ENCODE measurements around the gene PLAC1.

Gene PLAC1

GRCh38 chrX:134694333-134695322 is 36.4 kb upstream of the PLAC1 start:
- H3K9me2 ChIP-seq (ENCODE audit: low read depth, low read length), result no peaks in the 10 kb centered on the region
- no peaks in the 10 kb centered on the region for H3K9me3 ChIP-seq (ENCODE audit: low read length)
- no peak overlapping the region for H3K27ac ChIP-seq (ENCODE audit: low read depth, low read length, poor library complexity, severe bottlenecking)
- H4K20me1 ChIP-seq (ENCODE audit: insufficient read depth, low read length), result no peaks in the 10 kb centered on the region
- H3K36me3 ChIP-seq (ENCODE audit: insufficient read depth, low read length), result no peaks in the 10 kb centered on the region
- no peaks in the 10 kb centered on the region for H3K27me3 ChIP-seq (ENCODE audit: insufficient read depth, low read length)
- H3K4me1 ChIP-seq (ENCODE audit: insufficient read depth, low read length, severe bottlenecking), result no peaks in the 10 kb centered on the region
- no peak overlapping the region for H3K4me2 ChIP-seq (ENCODE audit: low read length)
- no peaks in the 10 kb centered on the region for H3K79me2 ChIP-seq (ENCODE audit: insufficient read depth, low read length)
- no peaks in the 10 kb centered on the region for H3F3A ChIP-seq (ENCODE audit: insufficient read depth, low read length)
- no peak overlapping the region for H3K4me3 ChIP-seq (ENCODE audit: low read depth, low read length, poor library complexity, severe bottlenecking)
- H3K9ac ChIP-seq (ENCODE audit: low read length), result no peak overlapping the region
- H2AFZ ChIP-seq (ENCODE audit: low read length), result no peak overlapping the region
- no peak for TF ChIP-seq CTCF (IDR thresholded peaks at IDR 0.05; ENCODE audit: low read length)
- TF ChIP-seq EZH2 (IDR thresholded peaks at IDR 0.05; ENCODE audit: borderline replicate concordance, low read length), result no peak

- Histone ChIP-seq H3K9me3 (ENCODE audit: low read length) (no peaks in the 10 kb centered on the region), H3K9ac (ENCODE audit: low read length) (no peak overlapping the region), H3F3A (ENCODE audit: insufficient read depth, low read length) (no peaks in the 10 kb centered on the region), H3K4me3 (ENCODE audit: low read depth, low read length, poor library complexity, severe bottlenecking) (no peak overlapping the region), H3K9me2 (ENCODE audit: low read depth, low read length) (no peaks in the 10 kb centered on the region), H3K4me2 (ENCODE audit: low read length) (no peak overlapping the region), H2AFZ (ENCODE audit: low read length) (no peak overlapping the region), H3K27me3 (ENCODE audit: insufficient read depth, low read length) (no peaks in the 10 kb centered on the region), H3K36me3 (ENCODE audit: insufficient read depth, low read length) (no peaks in the 10 kb centered on the region), H3K4me1 (ENCODE audit: insufficient read depth, low read length, severe bottlenecking) (no peaks in the 10 kb centered on the region), H3K27ac (ENCODE audit: low read depth, low read length, poor library complexity, severe bottlenecking) (no peak overlapping the region), H3K79me2 (ENCODE audit: insufficient read depth, low read length) (no peaks in the 10 kb centered on the region), H4K20me1 (ENCODE audit: insufficient read depth, low read length) (no peaks in the 10 kb centered on the region)
- TF ChIP-seq CTCF (IDR thresholded peaks at IDR 0.05; ENCODE audit: low read length) (no peak), EZH2 (IDR thresholded peaks at IDR 0.05; ENCODE audit: borderline replicate concordance, low read length) (no peak)
Measured at GRCh38 chrX:134693644-134694043, 35.4 kb upstream of the PLAC1 start.

- H3K27ac ChIP-seq (ENCODE audit: low read depth, low read length, poor library complexity, severe bottlenecking), result no peak overlapping the region
- no peaks in the 10 kb centered on the region for H3F3A ChIP-seq (ENCODE audit: insufficient read depth, low read length)
- no peaks in the 10 kb centered on the region for H4K20me1 ChIP-seq (ENCODE audit: insufficient read depth, low read length)
- H3K36me3 ChIP-seq (ENCODE audit: insufficient read depth, low read length), result no peaks in the 10 kb centered on the region
- no peak overlapping the region for H3K9ac ChIP-seq (ENCODE audit: low read length)
- H3K79me2 ChIP-seq (ENCODE audit: insufficient read depth, low read length), result no peaks in the 10 kb centered on the region
- no peaks in the 10 kb centered on the region for H3K4me1 ChIP-seq (ENCODE audit: insufficient read depth, low read length, severe bottlenecking)
- no peak overlapping the region for H2AFZ ChIP-seq (ENCODE audit: low read length)
- no peak overlapping the region for H3K4me3 ChIP-seq (ENCODE audit: low read depth, low read length, poor library complexity, severe bottlenecking)
- H3K9me2 ChIP-seq (ENCODE audit: low read depth, low read length), result no peaks in the 10 kb centered on the region
- no peak for TF ChIP-seq EZH2 (IDR thresholded peaks at IDR 0.05; ENCODE audit: borderline replicate concordance, low read length)
- no peak for TF ChIP-seq CTCF (IDR thresholded peaks at IDR 0.05; ENCODE audit: low read length)
- no peaks in the 10 kb centered on the region for H3K9me3 ChIP-seq (ENCODE audit: low read length)
- H3K4me2 ChIP-seq (ENCODE audit: low read length), result no peak overlapping the region
- no peaks in the 10 kb centered on the region for H3K27me3 ChIP-seq (ENCODE audit: insufficient read depth, low read length)
Measured at GRCh38 chrX:134692990-134693389, 34.7 kb upstream of the PLAC1 start.
